Endothelial cell of umbilical vein (primary cell): ENCODE results near the gene LHX5.

ENCODE experiments used
- EZH2 ChIP-seq: IDR thresholded peaks from 2 replicates; pipeline ENCODE4 v1.6.1; 2012; ENCODE audit warnings: borderline replicate concordance, low read depth, mild to moderate bottlenecking, moderate library complexity, low read length, inconsistent platforms; ENCODE audit not compliant: severe bottlenecking
- GATA2 ChIP-seq: IDR thresholded peaks from 2 replicates; pipeline ENCODE4 v1.7.0; 2011; ENCODE audit warnings: low read depth, mild to moderate bottlenecking, moderate library complexity, mixed read lengths, low read length; ENCODE audit not compliant: insufficient read length, insufficient read depth
- POLR2A ChIP-seq: IDR thresholded peaks from 2 replicates; pipeline ENCODE4 v1.6.1; 2012; ENCODE audit warnings: low read depth, mild to moderate bottlenecking, control low read depth, low read length
- POLR2AphosphoS5 ChIP-seq: IDR thresholded peaks from 2 replicates; pipeline ENCODE4 v1.6.1; 2012; ENCODE audit warnings: low read depth, mild to moderate bottlenecking, control low read depth, low read length, moderate library complexity; ENCODE audit not compliant: insufficient read depth
- TF ChIP-seq, protein P1 (sequence below), 2 donors: IDR thresholded peaks; 1 replicate in 1 of 2; 2 replicates in 1 of 2; pipeline ENCODE4 v1.5.1; 2011; ENCODE audit warnings: low read length in 2 of 2, mild to moderate bottlenecking in 2 of 2, moderate library complexity in 2 of 2, control low read depth in 1 of 2, inconsistent platforms in 1 of 2, low read depth in 1 of 2; ENCODE audit not compliant: insufficient read depth in 1 of 2; ENCODE audit errors: extremely low read depth in 1 of 2

GRCh38 chr12:113475451-113476175 lies 3.9 kb upstream of the LHX5 start:
- no peak for TF ChIP-seq POLR2A
- TF ChIP-seq, protein P1, sequence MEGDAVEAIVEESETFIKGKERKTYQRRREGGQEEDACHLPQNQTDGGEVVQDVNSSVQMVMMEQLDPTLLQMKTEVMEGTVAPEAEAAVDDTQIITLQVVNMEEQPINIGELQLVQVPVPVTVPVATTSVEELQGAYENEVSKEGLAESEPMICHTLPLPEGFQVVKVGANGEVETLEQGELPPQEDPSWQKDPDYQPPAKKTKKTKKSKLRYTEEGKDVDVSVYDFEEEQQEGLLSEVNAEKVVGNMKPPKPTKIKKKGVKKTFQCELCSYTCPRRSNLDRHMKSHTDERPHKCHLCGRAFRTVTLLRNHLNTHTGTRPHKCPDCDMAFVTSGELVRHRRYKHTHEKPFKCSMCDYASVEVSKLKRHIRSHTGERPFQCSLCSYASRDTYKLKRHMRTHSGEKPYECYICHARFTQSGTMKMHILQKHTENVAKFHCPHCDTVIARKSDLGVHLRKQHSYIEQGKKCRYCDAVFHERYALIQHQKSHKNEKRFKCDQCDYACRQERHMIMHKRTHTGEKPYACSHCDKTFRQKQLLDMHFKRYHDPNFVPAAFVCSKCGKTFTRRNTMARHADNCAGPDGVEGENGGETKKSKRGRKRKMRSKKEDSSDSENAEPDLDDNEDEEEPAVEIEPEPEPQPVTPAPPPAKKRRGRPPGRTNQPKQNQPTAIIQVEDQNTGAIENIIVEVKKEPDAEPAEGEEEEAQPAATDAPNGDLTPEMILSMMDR (IDR thresholded peaks at IDR 0.05; ENCODE audit: extremely low read depth in 1 of 2, insufficient read depth in 1 of 2, low read depth in 1 of 2, low read length in 2 of 2) = no peak
- peak; percentile 91 for TF ChIP-seq EZH2
- no peak for TF ChIP-seq GATA2
- TF ChIP-seq POLR2AphosphoS5 = no peak
